IMR-90 (cell line): ENCODE data around the gene GALNT16. TPM values are rescaled to one million over a fixed set of nuclear protein-coding genes. Genes with fewer than 3 reads are reported as not detected.

Source experiments
- ATAC-seq: fragments of 200-7000 bp; cut with Tn5 transposase; 2 replicates; pipeline ENCODE4 v1.9.1; 2020; ENCODE audit warnings: low read depth, mild to moderate bottlenecking, moderate library complexity
- BruUV-seq: library from RNA; stranded (reverse); fragments of 400-500 nt; replicated peaks from 2 replicates; lab custom pipeline; 2021; lab: Mats Ljungman, UMichigan
- CTCF ChIA-PET: fragments of 300-600 bp; formaldehyde crosslinking; extraction: SDS; loops from one replicate; lab custom pipeline; 2021; ENCODE audit warnings: antibody characterized with exemption; lab: Yijun Ruan, JAX
- POLR2A ChIA-PET: fragments of 300-600 bp; sonication (Branson Sonifier 250); formaldehyde crosslinking; loops from one replicate; lab custom pipeline; 2022; ENCODE audit warnings: antibody characterized with exemption; ENCODE audit not compliant: unreplicated experiment; lab: Charles Lee
- DNase-seq: peaks from one replicate; pipeline ENCODE4 v3.0.0; 2013
- H2AFZ ChIP-seq: replicated peaks from 2 replicates; pipeline ENCODE3; 2013; ENCODE audit warnings: low read length, mild to moderate bottlenecking; ENCODE audit not compliant: poor library complexity
- H2AK5ac ChIP-seq: 2 replicates; pipeline ENCODE4 v1.6.1; 2013; ENCODE audit warnings: low read depth, low read length, inconsistent platforms
- H2AK9ac ChIP-seq: replicated peaks from 2 replicates; pipeline ENCODE3; 2013; ENCODE audit warnings: mild to moderate bottlenecking, low read depth, low read length, moderate library complexity; ENCODE audit not compliant: poor library complexity
- H2BK120ac ChIP-seq: 2 replicates; pipeline ENCODE4 v1.6.1; 2013; ENCODE audit warnings: low read depth, low read length, inconsistent platforms
- H2BK15ac ChIP-seq: 3 replicates; pipeline ENCODE4 v1.6.1; 2013; ENCODE audit warnings: low read depth, low read length, inconsistent platforms
- H2BK20ac ChIP-seq: 2 replicates; pipeline ENCODE4 v1.6.1; 2013; ENCODE audit warnings: low read depth, mild to moderate bottlenecking, inconsistent platforms, low read length, moderate library complexity
- H2BK5ac ChIP-seq: 2 replicates; pipeline ENCODE4 v1.6.1; 2013; ENCODE audit warnings: mild to moderate bottlenecking, low read depth, low read length, inconsistent platforms; ENCODE audit not compliant: poor library complexity, severe bottlenecking
- H3K14ac ChIP-seq: replicated peaks from 2 replicates; pipeline ENCODE4 v1.6.1; 2013; ENCODE audit warnings: low read depth, low read length, inconsistent platforms
- H3K18ac ChIP-seq: 2 replicates; pipeline ENCODE4 v1.6.1; 2013; ENCODE audit warnings: low read depth, low read length, control low read depth
- H3K23ac ChIP-seq: 2 replicates; pipeline ENCODE4 v1.6.1; 2013; ENCODE audit warnings: low read depth, low read length, inconsistent platforms
- H3K27ac ChIP-seq: 2 replicates; pipeline ENCODE4 v1.5.1; 2013; ENCODE audit warnings: mild to moderate bottlenecking, control low read depth, low read length; ENCODE audit not compliant: insufficient read depth
- H3K27me3 ChIP-seq: 2 replicates; pipeline ENCODE4 v1.6.1; 2013; ENCODE audit warnings: low read length; ENCODE audit not compliant: control insufficient read depth, insufficient read depth
- H3K36me3 ChIP-seq: 2 replicates; pipeline ENCODE4 v1.6.1; 2013; ENCODE audit warnings: low read length, mixed read lengths; ENCODE audit not compliant: control insufficient read depth, insufficient read depth
- H3K4ac ChIP-seq: 2 replicates; pipeline ENCODE4 v1.6.1; 2013; ENCODE audit warnings: low read depth, low read length, inconsistent platforms
- H3K4me1 ChIP-seq: 2 replicates; pipeline ENCODE4 v1.6.1; 2013; ENCODE audit warnings: low read length, mixed read lengths; ENCODE audit not compliant: control insufficient read depth, insufficient read depth
- H3K4me2 ChIP-seq: 2 replicates; pipeline ENCODE4 v1.6.1; 2013; ENCODE audit warnings: low read depth, mild to moderate bottlenecking, control low read depth, low read length, moderate library complexity
- H3K4me3 ChIP-seq: 2 replicates; pipeline ENCODE4 v1.5.1; 2013; ENCODE audit warnings: low read depth, mild to moderate bottlenecking, control low read depth, low read length, moderate library complexity; ENCODE audit not compliant: insufficient read depth
- H3K56ac ChIP-seq: 2 replicates; pipeline ENCODE4 v1.6.1; 2013; ENCODE audit warnings: low read length, inconsistent platforms; ENCODE audit not compliant: insufficient read depth; ENCODE audit errors: extremely low read depth
- H3K79me1 ChIP-seq, 2 experiments: 2 replicates each; pipeline ENCODE4 v1.6.1; 2013; ENCODE audit warnings: low read length in 2 of 2, inconsistent platforms in 1 of 2, low read depth in 1 of 2
- H3K9ac ChIP-seq: 2 replicates; pipeline ENCODE4 v1.6.1; 2013; ENCODE audit warnings: low read depth, low read length, control low read depth
- H3K9me1 ChIP-seq: 2 replicates; pipeline ENCODE4 v1.6.1; 2013; ENCODE audit warnings: low read length, inconsistent platforms; ENCODE audit not compliant: insufficient read depth
- H3K9me3 ChIP-seq: 2 replicates; pipeline ENCODE4 v1.6.1; 2013; ENCODE audit warnings: low read length; ENCODE audit not compliant: control insufficient read depth, insufficient read depth
- H4K20me1 ChIP-seq: 2 replicates; pipeline ENCODE4 v1.6.1; 2013; ENCODE audit warnings: low read length, inconsistent platforms; ENCODE audit not compliant: insufficient read depth
- H4K5ac ChIP-seq: 2 replicates; pipeline ENCODE4 v1.6.1; 2013; ENCODE audit warnings: mild to moderate bottlenecking, low read depth, low read length, control low read depth
- H4K8ac ChIP-seq, 2 experiments: 2 replicates each; pipeline ENCODE4 v1.6.1; 2013; ENCODE audit warnings: low read depth in 2 of 2, low read length in 2 of 2, control low read depth in 1 of 2, inconsistent platforms in 1 of 2
- H4K91ac ChIP-seq: 2 replicates; pipeline ENCODE4 v1.6.1; 2013; ENCODE audit warnings: low read depth, low read length, inconsistent platforms; ENCODE audit not compliant: insufficient read depth
- BHLHE40 ChIP-seq: fragments of 150-350 bp; IDR thresholded peaks from 2 replicates; pipeline ENCODE4 v1.6.1; 2016; ENCODE audit warnings: mild to moderate bottlenecking, low read depth, low read length
- POLR2A ChIP-seq: IDR thresholded peaks from 2 replicates; pipeline ENCODE4 v1.6.1; 2012; ENCODE audit warnings: mild to moderate bottlenecking, low read depth, low read length
- WGBS, 2 experiments: methylation state at CpG; one replicate each; pipeline versions ENCODE4 v1.1.5 to v1.1.7; 2013; ENCODE audit warnings: missing lambda C conversion rate in 2 of 2; ENCODE audit not compliant: insufficient read length in 1 of 2; ENCODE audit errors: extremely low coverage in 2 of 2; 5-methylcytosine and 5-hydroxymethylcytosine counted together
- dilution Hi-C: fragments of 300-500 bp; cut with HindIII; formaldehyde crosslinking; loops from one replicate; pipeline ENCODE4 v1.14.3; 2018; ENCODE audit warnings: low sequenced_read_pairs; ENCODE audit not compliant: unreplicated experiment
- in situ Hi-C: fragments of 300-500 bp; cut with MboI; formaldehyde crosslinking; loops from 3 replicates; pipeline ENCODE4 v1.14.3; 2019; ENCODE audit warnings: low sequenced_read_pairs, inconsistent platforms, mixed read lengths
- intact Hi-C: fragments of 100-400 bp; cut with micrococcal nuclease; formaldehyde crosslinking; loops from 2 replicates; pipeline ENCODE4 v1.10.0; 2022
- polyA plus RNA-seq, 3 experiments: library from polyadenylated mRNA; depleted of rRNA; stranded (reverse); fragments of >200 nt; gene quantifications; 2 replicates each; pipeline ENCODE4 v1.2.3, GENCODE V29; 2012; ENCODE audit warnings: low replicate concordance in 1 of 3
- total RNA-seq: library from RNA; depleted of rRNA; stranded (reverse); fragments of >200 nt; gene quantifications from 2 replicates; pipeline ENCODE4 v1.2.3, GENCODE V29; 2012
- TF ChIP-seq, protein P1 (sequence below): fragments of 150-350 bp; IDR thresholded peaks from 2 replicates; pipeline ENCODE4 v1.6.1; 2017; ENCODE audit warnings: mild to moderate bottlenecking, antibody characterized with exemption, low read length, low read depth

Gene GALNT16
- total and polyA plus RNA-seq, 2 of the 4 experiments (the other 2 are of a cell fraction): 0.36 to 1.5 TPM

DNA sequence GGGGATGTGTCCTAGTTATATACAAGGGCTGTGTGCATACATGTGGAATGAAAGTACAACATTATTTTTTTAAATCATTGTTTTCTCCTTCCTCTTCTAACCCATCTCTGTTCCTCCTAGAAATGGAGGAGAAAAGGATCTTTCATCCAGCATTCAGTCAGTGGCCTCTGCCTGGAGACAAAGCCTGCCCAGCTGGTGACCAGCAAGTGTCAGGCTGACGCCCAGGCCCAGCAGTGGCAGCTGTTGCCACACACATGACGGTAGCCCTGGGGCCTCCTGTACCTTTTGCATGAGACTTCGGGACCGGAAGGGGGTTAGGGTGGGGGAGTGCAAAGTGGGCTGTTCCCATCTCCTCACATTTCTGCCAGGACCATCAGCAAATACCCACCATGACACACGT, 92.0 kb downstream of the GALNT16 start:
- Histone ChIP-seq H2BK15ac (no peak overlapping the region), H4K5ac (no peak overlapping the region), H3K27ac (no peak overlapping the region), H3K4me1 (peaks cover 5% of the 10 kb centered on the region), H3K4ac (no peak overlapping the region), H2AK9ac (no peak overlapping the region), H3K27me3 (peaks cover 26% of the 10 kb centered on the region), H2AFZ (no peak overlapping the region), H4K8ac (no peak overlapping the region), H2BK20ac (no peak overlapping the region), H4K20me1 (no peaks in the 10 kb centered on the region), H3K14ac (no peak overlapping the region), H3K18ac (no peak overlapping the region), H3K9me3 (no peaks in the 10 kb centered on the region), H3K9ac (no peak overlapping the region), H3K9me1 (no peaks in the 10 kb centered on the region), H2BK120ac (no peak overlapping the region), H3K56ac (no peak overlapping the region), H2BK5ac (no peak overlapping the region), H3K36me3 (no peaks in the 10 kb centered on the region), H3K4me2 (no peak overlapping the region), H3K23ac (no peak overlapping the region), H4K91ac (no peak overlapping the region), H3K79me1 (no peaks in the 10 kb centered on the region), H2AK5ac (no peak overlapping the region), H3K4me3 (no peak overlapping the region)
- ChIA-PET CTCF (no interaction called here), POLR2A (no interaction called here)
- ATAC-seq (no peak), DNase-seq (no peak)
- no TSS peak for BruUV-seq
- dilution Hi-C loops (no loop called here), in situ Hi-C loops (no loop called here), intact Hi-C loops (no loop called here)
- TF ChIP-seq, protein P1, sequence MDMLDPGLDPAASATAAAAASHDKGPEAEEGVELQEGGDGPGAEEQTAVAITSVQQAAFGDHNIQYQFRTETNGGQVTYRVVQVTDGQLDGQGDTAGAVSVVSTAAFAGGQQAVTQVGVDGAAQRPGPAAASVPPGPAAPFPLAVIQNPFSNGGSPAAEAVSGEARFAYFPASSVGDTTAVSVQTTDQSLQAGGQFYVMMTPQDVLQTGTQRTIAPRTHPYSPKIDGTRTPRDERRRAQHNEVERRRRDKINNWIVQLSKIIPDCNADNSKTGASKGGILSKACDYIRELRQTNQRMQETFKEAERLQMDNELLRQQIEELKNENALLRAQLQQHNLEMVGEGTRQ: no peak
- no peak for TF ChIP-seq BHLHE40
- TF ChIP-seq POLR2A: no peak
- no CpG with 5 or more reads among the region's 5 CpGs for WGBS, 2 experiments
